Measurements from ENCODE around the gene ANKRD63.

Gene ANKRD63

DNA sequence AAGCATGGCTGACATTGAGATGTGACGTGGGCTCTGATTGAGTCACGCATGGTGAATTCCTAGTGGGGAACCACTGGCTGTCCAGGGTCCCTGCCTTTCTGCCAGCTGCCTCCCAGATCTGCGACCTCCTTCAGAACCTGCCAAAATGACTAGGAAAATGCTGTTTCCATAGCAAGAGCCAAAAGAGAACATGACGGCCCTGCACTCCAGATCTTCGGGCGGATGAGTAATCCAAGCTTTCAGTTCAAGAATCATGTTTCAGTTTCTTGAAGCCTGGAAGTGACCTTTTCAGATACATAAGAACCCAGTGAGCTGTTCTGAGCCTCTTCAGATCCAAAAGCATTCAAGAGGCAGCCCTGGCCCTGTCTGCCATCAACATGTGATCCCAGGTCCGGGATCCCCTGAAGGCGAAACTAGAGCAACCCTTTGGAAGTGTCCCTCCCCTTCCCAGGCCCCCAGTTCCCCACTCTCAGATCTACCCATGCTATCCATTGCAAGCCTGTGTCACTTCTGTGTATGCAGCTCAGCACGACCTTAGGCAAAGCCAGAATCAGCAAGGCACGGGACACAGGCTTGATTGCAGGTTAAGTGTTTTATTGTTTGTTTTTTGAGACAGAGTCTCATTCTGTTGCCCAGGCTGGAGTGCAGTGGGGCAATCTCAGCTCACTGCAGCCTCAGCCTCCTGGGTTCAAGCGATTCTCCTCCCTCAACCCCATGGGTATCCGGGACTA is 19.7 kb downstream of the ANKRD63 start:
- FAIRE-seq (no peak), DNase-seq (ENCODE audit: insufficient read length, low spot score) (no peak)

DNA sequence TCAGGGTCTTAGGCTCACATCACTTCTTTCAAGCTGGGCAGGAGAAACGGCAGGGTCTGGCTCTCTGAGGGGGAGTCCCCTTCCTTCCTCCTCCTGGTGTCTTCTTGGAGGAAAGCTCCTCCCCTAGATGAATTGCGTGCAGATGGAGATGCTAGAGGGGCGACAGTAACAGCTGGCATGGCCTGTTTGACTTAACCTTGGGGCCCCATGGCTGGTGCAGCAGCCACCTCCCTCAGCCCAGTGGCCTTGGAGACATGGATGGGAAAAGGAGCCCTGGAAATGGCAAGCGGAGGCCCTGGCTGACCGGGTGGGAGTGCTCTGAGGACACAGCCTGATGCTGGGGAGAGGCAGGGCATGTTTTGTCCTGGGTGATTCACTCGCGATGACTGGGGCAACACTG is 23.8 kb downstream of the ANKRD63 start:
- FAIRE-seq (no peak), DNase-seq (ENCODE audit: insufficient read length, low spot score) (no peak)

DNA sequence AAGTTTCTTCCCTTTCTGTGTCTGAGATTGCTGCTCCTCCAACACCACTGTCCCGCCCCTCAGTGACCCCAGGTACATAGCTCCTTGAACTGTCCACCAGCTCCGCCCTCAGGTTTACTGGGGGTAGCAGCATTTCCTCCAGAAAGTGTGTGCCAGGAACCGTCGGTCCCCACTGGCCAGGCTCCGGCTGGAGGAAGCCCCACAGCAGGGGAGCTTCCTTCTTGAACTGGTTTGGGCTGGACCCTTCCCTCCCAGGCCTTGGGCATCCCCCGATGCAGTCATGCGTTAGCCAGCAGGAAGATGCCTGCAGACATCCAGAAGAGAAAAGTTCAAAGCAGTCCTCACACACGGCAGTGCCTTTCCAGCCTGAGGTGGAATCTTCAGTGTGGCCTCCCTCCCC is 24.3 kb downstream of the ANKRD63 start:
- FAIRE-seq (no peak), DNase-seq (ENCODE audit: insufficient read length, low spot score) (no peak)

DNA sequence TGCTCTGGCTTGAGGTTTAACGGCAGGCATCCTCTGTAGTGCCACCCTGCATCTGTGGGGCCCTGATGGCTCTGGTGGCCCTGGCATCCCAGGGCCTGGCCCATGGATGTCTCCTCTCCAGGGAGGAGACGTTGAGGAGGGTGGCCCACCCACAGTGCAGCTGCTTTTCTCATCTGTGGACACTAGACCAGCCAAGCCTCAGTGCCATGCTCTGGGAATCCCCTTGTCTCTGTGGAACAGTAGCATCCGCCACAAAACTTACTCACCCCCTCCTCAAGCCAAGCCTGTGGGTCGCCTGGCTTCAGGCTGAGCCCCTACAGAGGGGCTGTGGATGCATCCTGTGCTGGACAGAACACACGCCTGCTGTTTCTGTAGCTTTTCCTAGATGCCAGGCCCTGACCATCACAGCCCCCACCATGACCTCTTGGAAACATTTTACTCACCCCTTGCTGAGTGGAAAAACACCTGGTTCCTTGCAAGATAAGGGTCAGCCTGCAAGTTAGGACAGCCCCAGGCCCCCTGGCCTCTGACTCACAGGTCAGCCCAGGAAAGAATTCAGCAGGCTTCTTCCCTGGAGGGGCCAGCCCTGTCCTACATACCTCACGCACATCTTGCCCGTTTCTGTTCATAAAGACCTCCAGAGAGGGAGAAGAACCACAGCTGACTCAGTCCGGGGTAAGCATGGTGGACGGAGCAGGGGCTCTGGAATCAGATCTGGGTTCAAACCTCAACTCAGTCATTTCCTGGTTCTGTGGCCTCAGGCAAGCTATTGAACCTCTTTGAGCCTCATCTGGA is 25.0 kb downstream of the ANKRD63 start:
- DNase-seq (ENCODE audit: insufficient read length, low spot score), result no peak
- FAIRE-seq, result no peak

DNA sequence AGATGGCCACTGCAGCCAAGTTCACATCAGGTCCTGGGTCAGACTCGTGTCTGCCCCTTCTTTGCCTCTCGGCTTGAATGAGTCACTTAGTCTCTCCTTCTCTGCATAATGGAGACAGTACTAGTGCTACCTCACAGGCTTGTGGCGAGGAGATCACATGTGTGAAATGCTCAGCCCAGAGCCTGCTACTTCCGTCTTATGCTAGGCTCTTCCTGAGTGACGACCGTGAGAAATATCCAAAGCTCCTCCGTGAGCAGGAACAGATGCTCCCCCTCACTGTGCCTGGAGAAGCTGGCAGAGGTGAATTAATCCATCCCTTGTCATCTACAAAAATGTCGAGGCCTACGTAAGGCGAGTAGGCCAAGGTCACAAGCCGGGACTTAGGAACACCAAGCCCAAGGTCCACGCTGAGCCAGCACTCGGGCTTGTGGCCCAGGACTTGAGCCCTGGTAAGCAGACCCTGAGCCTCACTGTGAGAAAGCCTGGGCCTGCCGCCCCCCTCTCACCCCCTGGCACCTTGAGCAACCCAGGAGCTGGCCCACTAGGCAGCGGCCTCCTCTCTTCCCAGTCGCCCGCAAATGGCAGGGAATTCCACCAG is 26.1 kb downstream of the ANKRD63 start:
- no peak for FAIRE-seq
- DNase-seq (ENCODE audit: insufficient read length, low spot score), result no peak

DNA sequence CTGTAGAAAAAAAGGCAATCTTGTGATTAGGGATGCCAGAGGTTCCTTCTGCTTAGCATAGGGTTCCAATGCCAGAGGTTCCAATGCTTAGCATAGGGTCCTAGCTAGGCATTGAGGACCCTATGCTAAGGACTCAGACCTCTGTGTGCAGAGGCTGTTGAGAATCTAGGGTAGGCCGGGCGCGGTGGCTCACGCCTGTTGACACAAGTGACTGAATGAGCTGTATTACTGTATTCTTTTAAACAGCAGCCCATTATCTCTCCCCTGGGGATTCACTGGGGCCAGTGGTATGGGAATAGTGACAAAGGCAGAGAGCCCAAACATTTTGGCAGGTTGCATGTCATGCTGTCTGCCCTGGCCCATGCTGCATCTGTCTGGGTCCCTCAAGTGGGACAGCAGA is 27.8 kb downstream of the ANKRD63 start:
- FAIRE-seq (no peak), DNase-seq (ENCODE audit: insufficient read length, low spot score) (no peak)

DNA sequence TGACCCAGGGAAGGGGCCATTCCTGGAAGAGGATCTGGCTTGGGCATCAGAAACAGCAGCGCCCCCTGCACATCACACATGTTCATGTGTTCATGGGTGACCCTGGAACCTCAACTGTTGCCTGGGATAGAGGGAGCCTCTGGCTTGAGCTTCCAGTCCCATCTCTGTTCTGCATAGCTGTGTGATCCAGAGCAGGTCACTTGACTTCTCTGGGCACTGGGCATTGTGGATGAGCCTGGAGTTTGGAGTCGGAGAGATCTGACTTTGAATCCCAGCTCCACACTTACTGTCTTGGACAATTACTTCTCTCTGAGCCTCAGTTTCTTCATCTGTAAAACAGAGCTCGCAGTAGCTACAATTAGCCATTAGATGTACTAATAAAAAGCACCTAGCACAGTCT is 28.4 kb downstream of the ANKRD63 start:
- FAIRE-seq, result no peak
- DNase-seq (ENCODE audit: insufficient read length, low spot score), result no peak

DNA sequence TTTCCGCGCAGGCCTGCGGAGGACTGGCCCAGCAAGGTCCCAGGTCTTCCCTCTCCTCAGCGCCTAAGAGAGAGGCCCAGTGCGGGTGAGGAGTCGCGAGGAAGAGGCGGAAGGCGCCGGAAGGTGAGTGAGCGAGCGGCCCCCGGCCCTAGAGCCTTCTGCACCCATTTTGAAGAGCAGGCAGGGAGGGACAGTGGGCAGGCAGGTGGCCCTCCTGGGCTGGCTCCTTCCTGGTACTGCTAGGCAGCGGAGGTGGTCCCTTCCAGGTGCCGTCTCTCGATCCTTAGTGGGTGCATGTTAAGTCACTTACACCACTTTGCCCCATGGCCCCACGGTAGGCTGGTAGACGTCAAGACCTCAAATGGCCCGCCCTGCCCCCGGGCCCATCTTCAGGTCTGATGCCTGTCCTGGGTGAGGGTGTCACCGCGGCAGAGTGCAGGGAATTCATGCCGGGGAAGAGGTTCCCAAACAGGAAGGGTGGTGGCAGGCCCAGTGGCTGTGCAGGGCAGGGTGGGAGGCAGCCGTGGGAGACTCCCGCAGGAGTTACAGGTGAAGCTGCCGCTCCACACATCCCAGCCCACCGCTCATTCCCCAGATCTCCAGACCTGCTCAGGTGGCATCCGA is 29.6 kb downstream of the ANKRD63 start:
- DNase-seq (ENCODE audit: insufficient read length, low spot score) (no peak), FAIRE-seq (no peak)

DNA sequence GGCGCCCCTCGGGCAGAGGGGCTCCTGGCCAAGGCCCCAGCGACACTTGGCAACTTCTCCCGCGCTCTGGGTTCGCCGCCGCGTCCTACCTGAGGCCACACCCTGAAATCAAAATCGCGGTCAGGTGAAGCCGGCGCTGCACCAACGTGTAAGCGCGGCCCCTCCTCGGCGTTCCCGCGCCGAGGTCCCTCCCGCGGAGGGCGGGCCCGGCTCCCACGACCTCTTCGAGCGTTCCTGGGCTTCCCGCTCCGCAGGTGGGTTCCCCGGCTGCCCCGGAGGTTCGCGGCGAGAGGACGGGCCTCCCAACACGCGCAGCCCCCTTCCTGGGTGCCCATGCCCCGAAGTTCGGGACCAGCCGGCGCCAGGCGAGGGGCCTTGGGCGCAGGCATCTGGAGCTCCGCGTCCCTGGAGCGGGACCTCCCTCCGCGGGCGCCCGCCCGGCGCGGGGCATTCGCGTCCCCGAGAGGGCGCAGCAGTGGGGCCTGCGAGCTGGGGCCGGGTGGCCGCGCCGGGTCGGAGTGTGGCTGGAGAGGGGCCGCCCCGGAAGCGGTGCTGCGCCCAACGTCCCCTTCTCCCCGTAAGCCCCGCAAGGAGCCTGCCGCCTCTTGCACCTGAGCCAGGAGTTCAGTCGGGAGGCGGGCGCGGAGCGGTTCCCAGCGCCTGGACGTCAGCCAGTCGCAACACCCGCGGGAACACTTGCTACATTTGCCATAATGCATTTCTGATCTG is 30.3 kb downstream of the ANKRD63 start:
- peak; percentile 48 for DNase-seq (ENCODE audit: insufficient read length, low spot score)
- no peak for FAIRE-seq

DNA sequence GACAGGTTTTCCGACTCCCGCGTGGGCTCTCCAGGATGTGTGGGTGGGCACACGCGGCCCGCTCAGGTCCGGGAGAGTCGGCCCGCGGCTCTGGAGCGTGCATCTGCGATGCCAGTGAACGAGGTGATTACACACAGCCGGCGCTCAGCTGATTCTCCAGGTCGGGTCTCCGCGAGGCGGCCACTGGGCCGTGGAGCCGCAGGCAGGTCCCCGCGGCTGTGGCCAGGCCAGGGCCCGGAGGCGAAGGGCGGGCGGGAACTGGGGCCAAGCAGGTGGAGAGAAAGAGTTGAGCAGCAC is 30.8 kb downstream of the ANKRD63 start:
- FAIRE-seq (no peak), DNase-seq (ENCODE audit: insufficient read length, low spot score) (no peak)

DNA sequence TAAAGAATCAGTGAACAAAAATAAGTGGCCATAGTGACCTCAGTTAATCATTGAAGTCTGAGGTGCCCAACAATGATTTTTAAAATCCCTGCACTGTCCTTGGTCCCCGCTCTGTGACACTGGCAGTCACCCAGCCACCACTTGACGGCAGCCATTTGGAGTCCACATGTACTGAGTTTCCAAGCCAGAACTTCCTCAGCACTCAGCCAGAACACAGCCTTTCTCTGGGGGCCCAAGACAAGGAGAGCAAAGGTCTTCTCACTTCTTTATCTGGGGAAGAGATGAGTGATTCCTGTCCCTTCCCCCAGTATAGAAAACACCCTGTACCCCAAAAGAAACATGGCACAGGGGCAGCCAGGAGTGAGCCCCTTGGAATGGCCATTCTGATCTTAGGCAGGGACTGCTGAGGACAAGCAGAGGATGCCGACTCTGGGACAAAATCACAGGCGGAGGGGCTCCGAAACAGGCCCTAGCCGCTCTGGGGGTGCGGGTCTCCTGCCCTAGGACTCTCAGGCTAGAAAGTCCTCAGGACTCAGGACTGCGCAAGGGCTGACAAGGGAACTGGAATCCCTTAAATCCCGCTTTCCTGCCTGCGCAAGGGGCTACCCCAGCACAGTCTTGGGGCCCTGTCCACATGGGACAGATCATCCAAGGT is 31.3 kb downstream of the ANKRD63 start:
- DNase-seq (ENCODE audit: insufficient read length, low spot score) (no peak), FAIRE-seq (no peak)

DNA sequence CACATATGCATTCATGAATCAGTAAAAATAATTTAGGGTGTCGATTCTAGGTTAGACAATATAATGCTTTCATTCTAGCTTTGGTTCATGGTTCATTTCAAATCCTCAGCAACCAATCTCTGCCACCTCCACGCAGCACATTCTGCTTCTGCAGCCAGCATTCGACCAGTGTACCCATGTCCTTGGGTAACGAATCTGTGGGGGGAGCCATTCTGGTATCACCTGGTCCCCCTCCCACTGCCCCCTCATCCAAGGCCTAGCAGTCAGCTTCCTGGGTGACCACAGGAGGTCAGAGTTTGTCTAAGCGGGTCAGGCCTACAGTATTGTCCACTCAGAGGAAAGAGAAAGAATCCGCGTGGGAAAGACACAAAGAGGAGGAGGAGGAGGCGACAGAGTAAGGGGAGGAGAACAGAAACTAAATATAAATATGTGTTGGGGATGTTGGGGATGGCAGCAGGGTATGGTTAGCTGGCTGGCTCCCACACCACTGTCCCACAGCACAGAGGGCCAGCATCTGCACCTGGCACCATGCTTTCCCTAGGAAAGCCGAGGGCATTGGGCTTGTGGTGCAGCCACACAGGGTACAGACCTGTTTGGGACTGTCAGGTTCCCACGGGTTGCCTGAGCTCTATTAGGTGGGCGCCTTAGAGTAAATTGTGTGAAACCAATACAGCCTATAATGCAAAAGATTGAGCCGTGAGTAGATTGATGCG is 31.9 kb downstream of the ANKRD63 start:
- no peak for DNase-seq (ENCODE audit: insufficient read length, low spot score)
- no peak for FAIRE-seq

DNA sequence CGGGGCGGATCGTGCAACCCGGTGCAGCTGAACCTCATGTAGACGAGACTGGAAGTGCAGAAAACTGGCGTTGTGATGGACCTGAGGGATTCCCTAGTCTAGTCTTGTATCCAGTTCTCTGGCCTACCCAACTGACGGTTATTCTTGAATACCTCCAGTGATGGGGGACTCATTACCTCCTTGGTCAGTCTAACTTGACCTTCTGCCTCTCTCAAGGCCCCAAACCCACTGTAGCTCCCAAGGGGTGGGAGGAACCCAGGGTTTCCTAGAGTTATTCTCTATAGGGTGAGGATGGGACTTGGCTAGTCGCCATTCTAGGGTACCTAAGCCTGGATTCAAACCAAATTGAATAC is 32.6 kb downstream of the ANKRD63 start:
- DNase-seq (ENCODE audit: insufficient read length, low spot score) (no peak), FAIRE-seq (no peak)

DNA sequence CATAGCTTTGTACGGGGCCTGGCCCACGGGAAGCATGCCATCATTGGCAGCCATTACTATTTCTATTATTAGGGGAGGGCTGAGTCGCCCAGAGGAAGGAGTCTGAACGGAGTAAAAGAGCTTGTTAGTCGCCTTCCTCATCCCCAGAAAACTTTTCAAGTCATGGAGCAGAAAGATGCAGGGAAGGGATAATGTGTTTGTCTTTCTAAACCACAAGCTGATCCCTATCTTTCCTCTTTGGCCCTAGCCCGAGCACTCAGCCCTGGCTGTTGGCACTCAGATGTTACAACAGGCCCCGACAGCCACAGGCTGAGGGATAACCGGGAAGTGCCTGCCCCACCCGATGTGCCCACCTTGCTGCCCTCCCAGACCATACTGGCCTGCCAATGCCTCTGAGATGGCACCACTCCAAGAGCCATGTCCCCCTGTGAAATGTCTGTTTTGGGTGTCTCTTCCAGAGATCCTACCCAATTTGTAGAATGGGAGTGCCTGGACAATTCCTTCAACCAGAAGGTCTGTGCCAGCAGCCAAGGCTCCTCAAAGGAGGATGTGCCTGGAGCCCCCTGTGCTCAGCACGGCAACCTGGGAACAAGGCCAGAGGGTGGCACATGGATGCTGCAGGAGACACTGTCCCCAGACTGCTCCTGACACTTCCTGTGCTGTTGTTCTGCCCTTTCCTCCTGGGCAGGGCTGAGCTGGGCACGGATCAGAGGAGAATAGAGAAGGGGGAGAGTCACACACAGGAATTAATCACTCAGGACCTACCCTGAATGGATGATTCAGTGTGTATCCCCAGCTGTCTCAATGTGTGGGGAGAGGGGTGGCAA is 33.2 kb downstream of the ANKRD63 start:
- DNase-seq (ENCODE audit: insufficient read length, low spot score) (no peak), FAIRE-seq (no peak)

DNA sequence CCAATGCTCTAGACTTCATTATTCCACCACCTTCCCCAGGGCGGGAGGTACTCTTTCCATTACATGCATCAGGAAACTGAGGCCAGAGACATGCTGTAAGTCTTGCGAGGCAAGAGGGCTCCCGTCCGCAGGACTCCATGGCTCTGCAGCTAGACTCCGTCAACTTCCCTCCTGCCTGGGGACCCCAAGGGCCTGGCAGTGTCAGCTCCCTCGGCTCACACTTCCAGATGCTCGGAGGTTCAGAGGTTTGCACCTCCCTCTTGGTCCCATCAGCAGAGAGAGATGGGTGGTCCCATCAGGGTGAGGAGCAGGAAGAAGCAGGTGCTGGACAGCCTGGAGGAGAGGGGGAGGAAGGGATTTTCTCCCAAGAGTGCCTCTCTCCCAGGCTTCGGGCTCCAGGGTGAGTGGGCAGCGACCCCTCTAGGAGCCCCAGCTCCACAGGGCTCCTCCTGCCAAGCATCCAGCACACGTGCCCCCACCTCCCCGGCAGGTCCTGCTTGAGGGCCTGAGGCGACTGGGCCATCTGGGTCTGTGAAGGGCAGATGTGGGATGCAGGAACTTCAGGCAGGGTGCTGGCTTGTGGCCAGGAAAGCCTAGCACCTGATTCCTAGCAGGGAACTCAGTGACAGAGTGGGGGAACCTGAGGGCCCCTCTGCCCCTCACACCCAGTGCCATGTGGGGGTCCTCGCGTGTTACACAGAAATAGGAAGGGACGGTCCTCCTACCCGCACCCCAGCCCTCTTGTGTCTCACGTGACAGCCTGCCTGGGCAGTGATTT is 34.7 kb downstream of the ANKRD63 start:
- FAIRE-seq, result no peak
- DNase-seq (ENCODE audit: insufficient read length, low spot score), result no peak

DNA sequence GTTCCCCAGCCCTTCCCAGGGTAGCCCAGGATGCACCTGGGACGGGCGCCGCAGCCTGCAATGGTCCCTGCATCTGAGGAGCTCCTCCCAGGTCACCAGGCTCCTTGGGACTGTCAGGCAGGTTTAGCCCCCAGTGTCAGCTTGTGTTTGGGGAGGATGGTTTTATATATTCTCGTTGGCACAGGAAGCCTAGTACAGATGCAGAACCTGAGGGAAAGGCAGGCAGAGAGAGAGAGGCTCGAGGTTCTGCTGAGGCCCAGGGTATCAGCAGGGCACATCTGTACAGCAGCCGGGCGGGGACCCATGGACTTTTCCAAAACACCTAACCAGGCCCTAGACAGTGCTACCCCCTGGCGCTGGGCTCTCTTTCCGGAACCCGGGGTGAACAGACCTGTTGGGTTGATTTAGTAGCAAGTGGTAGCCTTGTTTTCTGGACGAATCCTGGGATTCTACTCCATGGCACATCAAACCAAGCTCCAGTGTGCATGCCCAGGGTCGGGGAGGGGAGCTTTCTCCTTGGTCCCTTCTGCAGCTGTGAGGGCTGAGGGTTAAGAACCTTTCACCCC is 35.4 kb downstream of the ANKRD63 start:
- no peak for FAIRE-seq
- no peak for DNase-seq (ENCODE audit: insufficient read length, low spot score)

DNA sequence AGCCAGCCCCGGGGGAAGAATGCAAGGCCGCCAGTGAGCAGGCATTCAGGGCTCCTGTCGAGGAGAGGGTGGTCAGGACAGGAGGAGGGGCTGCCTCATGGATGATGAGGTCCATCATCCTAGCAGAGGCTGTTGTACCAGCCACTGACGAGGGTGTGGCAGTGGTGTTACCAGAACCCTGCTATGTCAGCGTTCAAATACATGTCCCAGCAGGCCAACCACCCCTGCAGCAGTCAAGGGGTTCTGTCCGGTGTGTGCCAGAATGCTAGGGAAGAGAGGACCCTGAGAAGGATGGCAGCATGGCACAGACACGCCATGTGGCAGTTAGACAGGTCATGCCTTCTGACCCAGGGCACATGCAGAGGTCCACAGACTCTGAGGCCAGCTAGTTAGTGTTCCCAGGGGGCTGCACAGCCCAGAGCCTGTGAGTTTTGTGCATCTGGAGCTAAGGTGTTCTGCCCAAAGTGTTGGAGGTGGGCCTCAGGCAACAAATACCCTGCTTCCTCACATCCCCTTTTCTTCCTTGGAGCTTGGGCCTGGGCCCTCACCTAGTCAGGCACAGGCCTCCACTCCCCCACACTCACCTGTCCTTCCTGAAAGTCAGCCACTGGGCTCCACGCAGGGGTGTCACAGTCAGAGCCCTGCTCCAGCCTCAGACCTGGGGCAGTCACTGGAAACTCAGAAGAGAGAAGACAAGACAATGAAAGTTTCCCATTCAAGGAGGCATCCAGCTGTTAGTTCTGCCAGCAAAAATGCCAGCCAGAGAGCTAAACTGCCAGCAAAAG is 36.2 kb downstream of the ANKRD63 start:
- DNase-seq (ENCODE audit: insufficient read length, low spot score) (no peak), FAIRE-seq (no peak)
